GM19351 (cell line): ENCODE data around the gene RBM20.
"Not testable (repeated sequence)": the region's sequence is repeated elsewhere in the genome, so short reads cannot be mapped to it uniquely, and the experiment has no call there.

Experiments used
- ATAC-seq: cut with Tn5 transposase; IDR thresholded peaks from one replicate; pipeline ENCODE4 v1.9.1; 2021; ENCODE audit warnings: mild to moderate bottlenecking, moderate library complexity; ENCODE audit not compliant: unreplicated experiment

RBM20 gene

DNA sequence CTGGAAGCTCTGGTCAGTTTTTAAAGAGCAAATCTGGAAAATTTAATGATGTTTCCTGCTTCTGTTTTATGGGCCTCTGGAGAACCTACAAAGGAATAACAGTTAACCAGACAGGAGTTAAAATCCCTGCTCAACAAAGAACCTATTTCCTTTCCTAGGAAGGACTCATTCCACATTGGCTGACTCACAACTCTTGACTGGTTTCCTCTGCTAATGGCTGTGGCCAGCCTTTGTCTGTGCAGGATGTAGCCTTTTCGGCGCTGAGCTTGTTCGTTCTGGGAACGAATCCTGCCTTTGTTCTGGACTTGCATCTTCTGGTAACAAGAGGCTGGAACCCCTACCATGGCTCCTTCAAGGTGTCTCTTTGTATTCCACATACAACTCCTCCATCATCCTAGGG is 114.8 kb downstream of the RBM20 start:
- no peak for ATAC-seq

GRCh38 chr10:110759523-110759922 is 115.4 kb downstream of the RBM20 start:
- ATAC-seq: no peak

- no peak for ATAC-seq
Measured at GRCh38 chr10:110762109-110762848, 118.1 kb downstream of the RBM20 start.

- ATAC-seq: no peak
Measured at GRCh38 chr10:110762849-110763211, 118.7 kb downstream of the RBM20 start.

- no peak for ATAC-seq
Measured at GRCh38 chr10:110764378-110764777, 120.2 kb downstream of the RBM20 start.

DNA sequence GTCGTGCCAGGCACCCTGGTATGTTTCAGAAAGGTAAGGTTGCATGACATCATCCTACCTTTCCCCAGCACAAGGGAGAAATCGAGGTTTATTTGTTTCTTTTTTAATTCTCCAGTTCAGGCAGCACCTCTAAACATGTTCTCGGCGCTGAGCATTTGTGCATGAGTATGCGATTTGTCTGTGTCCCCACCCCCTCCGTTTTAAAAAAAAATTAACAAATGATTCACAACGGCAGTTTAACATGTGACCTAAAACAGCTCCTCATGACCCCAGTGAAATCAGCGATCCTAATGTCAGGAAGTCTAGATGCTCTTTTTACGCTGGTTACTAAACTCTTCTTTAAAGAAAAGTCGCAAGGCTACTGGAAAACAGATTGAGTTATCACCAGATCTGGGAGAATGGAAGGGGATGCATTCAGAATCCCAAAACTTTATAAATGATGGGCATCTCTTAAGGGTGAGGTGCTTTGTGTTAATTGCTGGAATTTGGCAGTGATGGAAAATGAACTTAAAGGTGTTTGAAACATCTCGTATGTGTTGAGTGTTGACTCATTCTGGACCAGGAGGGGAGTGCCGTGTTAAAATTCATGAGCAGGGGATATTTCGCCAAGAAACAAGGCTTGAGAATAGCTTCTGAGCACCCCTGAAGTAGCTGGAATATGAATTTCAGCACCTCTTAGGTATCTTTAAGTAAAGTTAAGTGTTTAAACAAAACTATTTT is 120.8 kb downstream of the RBM20 start:
- ATAC-seq: no peak

DNA sequence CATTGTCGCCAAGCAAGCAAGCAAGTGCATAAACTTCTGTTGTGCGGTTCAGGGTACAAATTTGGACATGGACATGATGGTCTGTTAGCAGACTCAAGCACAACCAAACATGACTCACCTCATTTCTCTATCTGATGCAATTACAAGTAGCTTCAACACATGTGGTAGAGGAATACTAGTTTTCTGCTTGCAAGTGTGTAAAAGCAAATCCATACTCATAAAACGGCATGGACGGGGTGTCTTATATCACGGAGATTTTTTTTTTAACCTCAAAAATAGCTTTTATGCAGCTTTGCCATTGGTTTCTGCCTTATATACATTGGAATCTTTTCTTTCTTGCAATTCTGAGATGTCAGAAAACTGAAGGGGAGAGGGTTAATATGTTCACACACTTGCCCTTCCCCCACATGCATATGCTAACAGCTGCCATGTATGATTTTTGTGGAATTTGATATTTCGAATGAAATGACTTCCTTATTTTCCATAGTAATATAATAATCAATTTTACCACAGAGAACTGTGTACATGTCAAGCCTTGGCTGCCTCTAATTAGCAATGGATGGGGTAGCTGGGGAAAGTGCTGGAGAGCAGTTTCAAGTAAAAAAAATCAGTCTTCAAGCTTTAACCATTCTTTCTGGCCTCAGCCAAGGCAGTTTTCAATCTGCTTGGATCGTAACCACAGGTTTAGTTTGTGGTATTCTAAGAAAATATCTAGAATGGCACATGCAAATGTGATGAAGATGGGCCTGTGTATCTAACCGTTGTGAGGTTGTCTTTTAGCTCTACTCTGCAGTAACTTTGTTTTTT is 121.6 kb downstream of the RBM20 start:
- ATAC-seq: no peak

- not testable (repeated sequence) for ATAC-seq
Measured at GRCh38 chr10:110767601-110768000, 123.5 kb downstream of the RBM20 start.

DNA sequence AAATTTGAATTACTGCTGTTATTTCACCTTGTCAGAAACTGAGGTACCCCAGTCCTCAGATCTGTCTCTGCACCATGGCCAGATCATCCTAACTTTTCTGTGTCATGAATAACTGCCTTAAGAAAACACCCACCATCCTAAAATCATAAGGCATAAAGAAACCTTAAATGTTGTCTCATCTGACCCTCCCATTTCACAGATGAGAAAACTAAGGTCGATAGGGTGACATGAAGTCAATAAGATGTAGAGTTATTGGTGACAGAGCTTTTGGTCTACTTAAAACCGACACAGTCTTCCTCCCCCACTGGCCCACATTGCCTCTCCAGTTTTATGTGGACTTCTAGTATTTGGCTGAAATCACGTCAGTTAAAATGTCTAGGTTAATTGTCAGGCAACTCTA is 126.1 kb downstream of the RBM20 start:
- ATAC-seq: no peak

GRCh38 chr10:110771486-110771885 is 127.3 kb downstream of the RBM20 start:
- ATAC-seq: no peak

- no peak for ATAC-seq
Measured at GRCh38 chr10:110771991-110772390, 127.9 kb downstream of the RBM20 start.

DNA sequence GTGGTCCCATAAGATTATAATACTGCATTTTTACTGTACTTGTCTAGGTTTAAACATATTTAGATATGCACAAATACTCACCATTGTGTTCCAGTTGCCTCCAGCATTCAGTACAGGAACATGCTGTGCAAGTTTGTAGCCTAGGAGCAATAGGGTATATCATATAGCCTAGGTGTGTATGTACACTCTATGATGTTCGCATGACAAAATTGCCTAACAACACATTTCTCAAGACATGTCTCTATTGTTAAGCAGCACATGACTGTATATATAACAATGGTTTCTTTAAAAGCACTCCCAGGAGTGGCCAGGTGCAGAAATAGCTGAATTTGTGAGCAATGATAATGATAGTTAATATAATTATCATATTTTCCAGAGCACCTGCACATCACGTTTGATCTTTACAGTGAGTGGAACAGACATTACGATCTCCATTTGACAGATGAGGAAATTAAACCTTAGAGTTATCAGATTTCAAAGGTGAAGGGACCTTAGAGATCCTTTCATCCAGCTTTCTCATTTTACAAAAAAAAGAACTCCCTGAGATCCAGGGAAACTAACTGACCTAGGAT is 128.4 kb downstream of the RBM20 start:
- no peak for ATAC-seq

GRCh38 chr10:110773693-110774068 is 129.5 kb downstream of the RBM20 start:
- no peak for ATAC-seq

- ATAC-seq: peak; percentile 93
Measured at GRCh38 chr10:110774069-110775019, 130.2 kb downstream of the RBM20 start.

GRCh38 chr10:110775020-110775375 is 130.9 kb downstream of the RBM20 start:
- ATAC-seq: no peak

- no peak for ATAC-seq
Measured at GRCh38 chr10:110775406-110775805, 131.3 kb downstream of the RBM20 start.

- no peak for ATAC-seq
Measured at GRCh38 chr10:110777017-110777416, 132.9 kb downstream of the RBM20 start.

- ATAC-seq: no peak
Measured at GRCh38 chr10:110777661-110778060, 133.5 kb downstream of the RBM20 start.

DNA sequence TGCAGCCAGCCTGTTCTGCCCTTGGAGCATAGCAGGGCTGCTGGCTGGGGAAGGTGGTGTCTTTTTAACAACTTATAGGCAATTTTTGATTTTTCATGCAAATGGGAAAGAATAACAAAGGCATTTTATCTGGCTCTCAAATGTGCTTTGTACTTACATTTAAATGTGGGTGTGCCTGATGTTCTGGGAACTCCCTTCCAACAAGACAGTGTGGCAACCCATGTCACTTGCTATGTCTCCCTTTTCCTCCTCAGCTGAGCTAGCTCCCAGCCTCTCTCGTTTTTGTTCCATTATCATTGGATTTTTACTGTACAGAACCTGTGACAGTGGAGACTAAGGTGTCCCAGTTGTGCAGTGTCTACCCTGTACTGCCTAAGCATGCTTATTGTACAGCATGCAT is 134.1 kb downstream of the RBM20 start:
- ATAC-seq: no peak

GRCh38 chr10:110779489-110779888 is 135.4 kb downstream of the RBM20 start:
- peak; percentile 53 for ATAC-seq
